Small intestine (tissue), 7 donors: ENCODE measurements around the gene PWWP2A. TPM values are rescaled to one million over a fixed set of nuclear protein-coding genes. Genes with fewer than 3 reads are reported as not detected.

Experiments
- DNase-seq, 2 donors: peaks; one replicate each; pipeline versions ENCODE4 v3.0.0 to v3.0.0-alpha.2; 2013
- FAIRE-seq: peaks from 2 replicates; lab custom pipeline; 2012; peaks lifted over from hg19 to GRCh38; lab: Jason Lieb, UNC
- H3K27ac ChIP-seq, 3 donors: one replicate each; pipeline ENCODE4 v1.5.1; 2013; ENCODE audit warnings: low read length in 2 of 3, mild to moderate bottlenecking in 2 of 3, control low read depth in 1 of 3, inconsistent platforms in 1 of 3, low read depth in 1 of 3, moderate library complexity in 1 of 3
- H3K27me3 ChIP-seq, 3 donors: one replicate each; pipeline ENCODE4 v1.6.1; 2013; ENCODE audit warnings: low read length in 3 of 3, inconsistent platforms in 1 of 3; ENCODE audit not compliant: control insufficient read depth in 3 of 3, insufficient read depth in 3 of 3
- H3K36me3 ChIP-seq, 3 donors: one replicate each; pipeline ENCODE4 v1.6.1; 2013; ENCODE audit warnings: low read length in 3 of 3, inconsistent platforms in 1 of 3, low read depth in 1 of 3, mild to moderate bottlenecking in 1 of 3, moderate library complexity in 1 of 3; ENCODE audit not compliant: control insufficient read depth in 3 of 3, insufficient read depth in 2 of 3
- H3K4me1 ChIP-seq, 3 donors: one replicate each; pipeline ENCODE4 v1.6.1; 2013; ENCODE audit warnings: low read length in 2 of 3, inconsistent platforms in 1 of 3, low read depth in 1 of 3, mild to moderate bottlenecking in 1 of 3, moderate library complexity in 1 of 3; ENCODE audit not compliant: control insufficient read depth in 3 of 3, insufficient read depth in 2 of 3
- H3K4me3 ChIP-seq, 3 donors: one replicate each; pipeline ENCODE4 v1.5.1; 2013; ENCODE audit warnings: low read length in 3 of 3, control low read depth in 1 of 3, inconsistent platforms in 1 of 3, low read depth in 1 of 3, mild to moderate bottlenecking in 1 of 3, moderate library complexity in 1 of 3
- H3K9me3 ChIP-seq, 2 donors: one replicate each; pipeline ENCODE4 v1.6.1; 2013; ENCODE audit warnings: low read depth in 1 of 2, low read length in 1 of 2; ENCODE audit not compliant: control insufficient read depth in 2 of 2, insufficient read depth in 1 of 2
- WGBS, 3 donors: extraction: QIAGEN DNeasy Blood & Tissue Kit; methylation state at CpG; one replicate each; pipeline ENCODE4 v1.1.7; 2013; 5-methylcytosine and 5-hydroxymethylcytosine counted together
- polyA plus RNA-seq, 4 donors: library from polyadenylated mRNA; stranded (reverse) in 3 of 4; unstranded in 1 of 4; fragments of 200-250 nt in 3 of 4; fragments of 120-200 nt in 1 of 4; gene quantifications; one replicate each; pipeline versions ENCODE4 v1.2.1 to v1.2.3, GENCODE V29; 2013
- donor health status: healthy with polysubstance abuse.
- donor health status: control.
- donor health status: control.
- donor health status: Bipolar disorder and iron deficiency.
- donor health status: healthy.

PWWP2A gene
- polyA plus RNA-seq, 4 donors: 6.8 to 30.2 (median 9.0) TPM

DNA sequence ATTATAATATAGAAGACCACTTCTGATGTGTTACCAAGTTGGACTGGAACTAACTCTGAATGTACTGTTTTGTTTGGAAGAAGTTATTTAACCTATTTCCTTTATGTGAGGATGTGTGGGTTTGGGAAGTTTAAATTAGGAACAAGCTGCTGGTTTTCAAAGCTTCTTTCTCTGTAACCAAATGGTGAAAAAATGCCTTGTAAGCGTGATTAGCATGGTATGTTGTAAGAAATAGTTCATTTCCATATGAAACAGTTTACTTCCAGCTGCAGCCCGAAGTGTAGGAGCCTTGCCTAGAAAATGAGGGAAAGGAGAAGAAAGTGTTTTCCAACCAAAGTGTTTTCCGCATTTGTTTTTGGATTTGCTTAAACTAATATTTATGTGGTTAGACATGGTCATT is 74.3 kb downstream of the PWWP2A start:
- 77 to 91% (median 85%) methylated on average over 3 of the region's 3 CpGs for WGBS, 3 donors
- no peak for FAIRE-seq
- H3K27ac ChIP-seq: no peak overlapping the region
- no peak for DNase-seq
- no peak overlapping the region for H3K4me3 ChIP-seq
- no peaks in the 10 kb centered on the region for H3K27me3 ChIP-seq
- no peaks in the 10 kb centered on the region for H3K9me3 ChIP-seq
- peaks cover 0 to 30% (median 2%) of the 10 kb centered on the region in 3 donors for H3K36me3 ChIP-seq
- no peaks in the 10 kb centered on the region for H3K4me1 ChIP-seq

- no peaks in the 10 kb centered on the region for H3K27me3 ChIP-seq
- DNase-seq: no peak
- no peaks in the 10 kb centered on the region for H3K9me3 ChIP-seq
- no peak overlapping the region for H3K27ac ChIP-seq
- no peaks in the 10 kb centered on the region for H3K4me1 ChIP-seq
- no peak for FAIRE-seq
- H3K4me3 ChIP-seq: no peak overlapping the region
- 89 to 100% (median 100%) methylated on average over 1 of the region's 1 CpG for WGBS, 3 donors
- peaks cover 0 to 25% (median 3%) of the 10 kb centered on the region in 3 donors for H3K36me3 ChIP-seq
These were observed 74.9 kb downstream of the PWWP2A start for GRCh38 chr5:160044391-160044804.

- 89 to 96% (median 90%) methylated on average over 3 of the region's 3 CpGs for WGBS, 3 donors
- Histone ChIP-seq H3K4me1 (no peaks in the 10 kb centered on the region), H3K4me3 (no peak overlapping the region), H3K27ac (no peak overlapping the region), H3K9me3 (no peaks in the 10 kb centered on the region), H3K27me3 (no peaks in the 10 kb centered on the region), H3K36me3 (peaks cover 0 to 25% (median 7%) of the 10 kb centered on the region in 3 donors)
- no peak for FAIRE-seq
- no peak for DNase-seq
These were observed 76.6 kb downstream of the PWWP2A start for GRCh38 chr5:160042671-160043070.

Other genes starting within 250 kb of the PWWP2A start
- under 1 TPM in 3 of 4 donors, not detected in 1; 0.25 to 0.45 (median 0.31) TPM for gene ADRA1B, start 203.0 kb downstream of the PWWP2A start, polyA plus RNA-seq
- 10 to 100 TPM; 42.2 to 49.2 (median 44.5) TPM for gene TTC1, start 110.3 kb downstream of the PWWP2A start, polyA plus RNA-seq
- gene FABP6, start 110.1 kb upstream of the PWWP2A start, polyA plus RNA-seq: 100 to 1,000 TPM in 1 of 4 donors, 1 to 10 TPM in 1, not detected in 2; 1.5 to 201 TPM
- 10 to 100 TPM in 1 of 4 donors, 1 to 10 TPM in 1, under 1 TPM in 2; 0.22 to 19.6 (median 1.5) TPM for gene CCNJL, start 193.1 kb upstream of the PWWP2A start, polyA plus RNA-seq